HTR-8/SVneo (cell line): Measurements from ENCODE around the gene MALT1.
"Not testable (repeated sequence)": the region's sequence is repeated elsewhere in the genome, so short reads cannot be mapped to it uniquely, and the experiment has no call there.

Experiments used
- DNase-seq: peaks from one replicate; pipeline ENCODE4 v3.0.0; 2011; ENCODE audit warnings: low spot score, mixed read lengths; ENCODE audit not compliant: insufficient read length
- FAIRE-seq: peaks from 2 replicates; lab custom pipeline; 2011; peaks lifted over from hg19 to GRCh38; lab: Jason Lieb, UNC

MALT1 gene

GRCh38 chr18:58726671-58727070 lies 55.4 kb downstream of the MALT1 start:
- DNase-seq: no peak
- FAIRE-seq: no peak

DNA sequence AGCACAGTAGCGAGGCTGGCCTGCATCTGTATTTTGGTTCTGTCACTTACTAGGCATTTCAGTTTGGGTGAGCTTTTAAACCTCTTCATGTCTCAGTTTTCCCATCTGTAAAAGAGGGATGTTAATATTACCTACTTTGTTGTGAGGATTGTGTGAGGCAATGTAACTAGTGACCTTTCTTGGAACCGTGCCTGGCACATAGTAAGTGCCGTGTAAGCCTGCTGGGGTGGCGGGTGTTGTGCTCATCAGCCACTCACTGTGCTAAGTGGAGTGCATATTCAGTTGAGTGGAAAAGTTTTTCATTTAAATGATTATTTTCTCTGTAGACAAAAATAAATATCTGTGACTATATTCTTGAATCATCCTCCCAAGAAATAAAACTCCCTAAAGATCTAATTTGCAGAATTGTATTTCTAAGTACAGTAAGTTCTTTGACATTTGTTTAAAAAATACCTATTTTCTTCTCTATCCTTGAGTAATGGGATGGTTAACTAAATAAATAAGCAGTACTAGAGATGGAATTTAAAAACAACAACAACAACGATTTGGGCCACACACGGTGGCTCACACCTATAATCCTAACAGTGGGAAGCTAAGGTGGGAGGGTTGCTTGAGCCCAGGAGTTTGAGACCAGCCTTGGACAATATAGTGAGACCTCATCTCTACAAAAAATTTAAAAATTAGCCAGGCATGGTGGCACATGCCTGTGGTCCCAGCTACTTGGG lies 56.7 kb downstream of the MALT1 start:
- FAIRE-seq: no peak
- no peak for DNase-seq

- FAIRE-seq (no peak), DNase-seq (no peak)
These were observed 57.5 kb downstream of the MALT1 start for GRCh38 chr18:58728719-58729118.

DNA sequence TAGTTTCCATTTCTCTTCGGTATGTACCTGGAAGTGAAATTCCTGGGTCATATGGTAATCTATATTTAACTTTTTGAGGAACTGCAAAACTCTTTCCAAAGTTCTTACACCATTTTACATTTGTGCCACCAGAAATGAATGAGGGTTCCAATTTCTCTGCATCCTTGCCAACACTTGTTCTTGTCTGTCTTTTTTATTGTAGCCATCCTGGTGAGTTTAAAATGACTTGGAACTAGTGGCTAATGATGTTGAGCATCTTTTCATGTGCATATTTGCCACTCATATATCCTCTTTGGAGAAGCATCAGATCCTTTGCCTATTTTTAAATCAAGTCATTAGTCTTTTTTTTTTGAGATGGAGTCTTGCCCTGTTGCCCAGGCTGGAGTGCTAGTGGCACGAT lies 59.4 kb downstream of the MALT1 start:
- FAIRE-seq (no peak), DNase-seq (no peak)

DNA sequence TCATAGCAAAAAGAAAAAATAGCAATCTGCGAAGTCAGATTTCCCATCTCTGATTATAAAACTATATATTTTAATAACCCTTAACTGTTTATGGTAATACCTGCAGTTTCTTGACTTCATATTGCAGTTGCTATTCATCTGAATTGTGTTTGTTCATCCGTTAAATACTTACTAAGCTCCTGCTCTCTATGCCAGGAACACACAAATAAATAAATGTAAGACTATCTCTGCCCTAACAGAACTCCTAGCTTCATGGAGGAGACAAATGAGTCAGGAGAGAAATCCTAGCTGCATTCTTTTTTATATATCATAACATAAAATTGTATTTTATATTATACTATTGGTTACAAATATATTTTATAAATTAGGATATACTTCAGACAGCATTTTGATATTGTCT lies 61.2 kb downstream of the MALT1 start:
- no peak for FAIRE-seq

DNA sequence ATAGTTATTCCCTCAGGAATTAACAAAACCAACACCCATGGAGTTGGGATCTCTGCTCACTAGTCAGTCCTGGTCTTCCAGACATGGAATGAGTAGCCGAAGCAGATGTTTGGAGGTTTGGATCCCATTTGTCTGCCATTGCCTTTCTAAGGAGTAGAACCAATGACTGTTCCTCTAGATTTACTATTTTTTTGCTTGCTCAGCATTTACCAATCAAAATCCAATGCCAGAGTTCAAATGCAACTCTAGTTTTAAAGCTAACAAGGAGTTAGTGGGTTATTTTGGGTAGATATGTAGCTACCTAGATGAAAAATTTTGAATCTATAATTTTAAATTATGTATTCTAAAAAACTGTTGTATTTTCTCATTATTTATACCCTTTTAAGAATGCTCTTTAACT lies 62.6 kb downstream of the MALT1 start:
- FAIRE-seq (no peak), DNase-seq (no peak)

More for the DNA sequence above, 61.2 kb downstream of the MALT1 start:
- no peak for DNase-seq

DNA sequence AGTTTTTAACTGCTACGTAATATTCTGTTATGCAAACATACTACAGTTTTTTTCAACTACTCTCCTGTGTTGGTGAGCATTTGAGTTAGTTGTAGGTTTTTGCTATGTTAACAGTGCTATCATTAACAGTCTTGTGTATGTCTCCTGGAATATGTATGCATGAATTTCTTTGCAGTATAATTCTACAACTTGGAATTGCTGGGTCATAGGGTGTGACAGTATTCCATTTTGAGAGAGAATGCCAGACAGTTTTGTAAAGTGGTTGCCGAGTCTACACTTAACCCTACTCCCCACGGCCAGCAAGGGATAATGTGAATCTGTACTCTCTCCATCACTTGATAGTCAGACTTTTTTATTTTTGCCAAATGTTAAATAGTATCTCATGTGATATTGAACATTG lies 67.1 kb downstream of the MALT1 start:
- DNase-seq (no peak), FAIRE-seq (no peak)

DNA sequence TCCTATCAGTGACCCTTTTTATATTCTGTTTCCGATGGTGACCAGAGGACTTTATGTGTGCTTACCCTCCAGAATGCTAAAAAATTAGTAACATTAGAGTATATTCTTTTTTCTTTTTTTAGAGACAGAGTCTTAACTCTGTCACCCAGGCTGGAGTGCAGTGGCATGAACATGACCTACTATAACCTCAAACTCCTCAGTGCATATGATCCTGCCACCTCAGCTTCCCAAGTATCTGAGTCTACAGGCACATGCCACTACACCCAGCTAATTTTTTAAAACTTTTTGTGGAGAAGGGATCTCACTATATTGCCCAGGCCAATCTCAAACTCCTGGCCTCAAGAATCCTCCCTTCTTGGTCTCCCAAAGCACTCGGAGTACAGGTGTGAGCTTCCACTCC lies 74.6 kb downstream of the MALT1 start:
- no peak for FAIRE-seq
- DNase-seq: no peak

DNA sequence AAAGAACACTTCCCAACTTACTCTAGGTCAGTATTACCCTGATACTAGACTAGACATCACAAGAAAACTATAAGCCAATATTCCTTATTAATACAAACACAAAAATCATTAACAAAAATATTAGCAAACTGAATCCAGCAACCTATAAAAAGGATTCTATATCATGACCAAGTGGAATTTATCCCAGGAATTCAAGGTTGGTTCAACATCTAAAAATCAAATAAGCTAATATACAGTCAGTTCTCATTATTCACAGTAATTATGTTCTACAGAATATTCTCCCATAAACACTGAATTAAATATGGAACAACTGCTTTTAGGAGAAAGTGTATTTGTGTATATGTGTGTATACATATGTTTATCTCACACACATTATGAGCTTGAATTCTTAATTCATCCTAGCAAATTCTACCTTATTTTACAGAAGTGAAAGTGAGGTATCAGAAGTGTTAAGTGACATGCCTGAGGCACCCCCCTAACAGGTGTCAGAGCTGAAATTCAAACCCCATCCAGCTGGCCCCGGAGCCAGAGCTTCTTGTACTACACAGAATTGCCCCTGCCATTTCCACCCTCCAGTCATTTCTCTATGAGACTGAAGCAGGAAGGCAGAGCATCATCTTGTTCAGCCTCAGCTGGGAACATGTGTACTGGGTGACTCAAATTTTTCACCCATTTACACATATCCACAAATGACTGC lies 77.8 kb downstream of the MALT1 start:
- FAIRE-seq (no peak), DNase-seq (no peak)

GRCh38 chr18:58753976-58754375 lies 82.7 kb downstream of the MALT1 start:
- no peak for DNase-seq
- FAIRE-seq: no peak

DNA sequence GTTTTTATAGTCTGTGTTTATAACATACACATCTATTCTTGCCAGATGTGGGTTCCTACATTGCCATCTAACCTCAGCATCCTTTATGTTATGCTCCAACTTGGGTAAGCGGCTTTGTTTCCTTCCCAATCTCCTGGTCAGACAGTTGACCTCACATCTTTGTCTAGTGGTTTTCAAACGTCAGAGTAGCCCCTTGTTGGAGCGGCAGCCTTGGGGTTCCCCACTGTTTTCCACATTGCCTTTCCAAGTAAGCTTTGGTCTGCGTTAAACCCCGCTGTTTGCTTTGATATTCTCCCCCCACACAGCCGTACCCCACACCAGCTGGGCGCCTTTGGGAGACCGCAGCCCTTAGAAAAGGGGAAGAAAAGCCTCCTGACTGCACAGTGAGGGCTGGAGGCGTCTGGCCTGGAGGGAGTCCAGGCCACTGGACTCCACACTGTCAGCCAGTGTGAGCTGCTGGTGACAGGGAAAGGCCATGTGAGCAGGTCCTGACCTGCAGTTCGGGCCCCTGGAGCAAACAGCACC lies 83.3 kb downstream of the MALT1 start:
- no peak for DNase-seq
- FAIRE-seq: no peak

GRCh38 chr18:58755304-58756010 lies 84.2 kb downstream of the MALT1 start:
- FAIRE-seq (peak; percentile 38), DNase-seq (no peak)

- FAIRE-seq: no peak
- no peak for DNase-seq
These were observed 84.9 kb downstream of the MALT1 start for GRCh38 chr18:58756148-58756547.

DNA sequence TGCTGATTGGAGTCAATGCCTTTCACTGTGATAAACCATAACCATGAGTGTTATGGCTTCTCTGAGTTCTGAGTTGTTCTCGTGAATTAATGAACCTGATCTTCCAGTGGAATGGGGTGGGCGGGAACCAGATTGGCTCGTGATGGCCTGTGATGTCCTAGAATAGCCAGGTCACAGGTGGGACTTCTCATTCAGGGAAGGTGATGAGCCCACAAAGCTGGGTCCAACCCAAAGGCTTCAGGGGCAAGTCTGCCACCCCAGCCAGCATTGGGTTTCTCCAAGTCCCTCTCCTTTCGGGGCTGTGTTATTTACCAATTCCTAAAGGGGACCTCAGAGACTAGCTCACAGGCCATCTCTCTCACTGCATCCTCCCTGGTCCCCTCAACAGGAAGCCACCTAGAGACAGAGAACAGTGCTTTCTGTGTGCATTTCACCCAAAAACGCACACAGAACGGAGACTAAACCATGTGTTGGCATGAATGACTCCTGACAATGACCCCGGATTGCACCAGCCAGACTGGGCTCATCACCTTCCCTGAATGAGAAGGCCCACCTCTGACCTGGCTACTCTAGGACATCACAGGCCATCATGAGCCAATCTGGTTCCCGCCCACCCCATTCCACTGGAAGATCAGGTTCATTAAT lies 85.5 kb downstream of the MALT1 start:
- FAIRE-seq: no peak
- DNase-seq: no peak

DNA sequence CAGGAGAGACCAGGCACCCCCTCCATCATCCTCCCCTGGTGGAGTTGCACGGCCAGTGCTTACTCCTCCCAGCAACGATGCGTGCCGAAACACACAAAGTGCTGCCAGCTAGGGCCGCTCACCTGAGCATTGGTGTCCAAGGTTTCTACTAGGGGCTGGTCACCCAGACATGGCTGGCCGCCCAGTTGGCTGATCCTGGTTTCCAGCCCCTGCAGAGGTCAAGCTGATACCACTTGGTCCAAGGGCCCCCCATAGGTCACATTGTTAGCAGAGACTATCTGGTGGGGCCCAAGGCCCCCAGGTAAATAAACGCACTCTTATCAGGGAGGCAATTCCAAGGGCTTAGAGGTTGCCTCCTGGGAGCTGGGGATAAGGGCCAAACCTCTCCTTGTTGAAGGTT lies 86.1 kb downstream of the MALT1 start:
- not testable (repeated sequence) for FAIRE-seq, DNase-seq

- FAIRE-seq (no peak), DNase-seq (no peak)
These were observed 86.8 kb downstream of the MALT1 start for GRCh38 chr18:58758046-58758445.

DNA sequence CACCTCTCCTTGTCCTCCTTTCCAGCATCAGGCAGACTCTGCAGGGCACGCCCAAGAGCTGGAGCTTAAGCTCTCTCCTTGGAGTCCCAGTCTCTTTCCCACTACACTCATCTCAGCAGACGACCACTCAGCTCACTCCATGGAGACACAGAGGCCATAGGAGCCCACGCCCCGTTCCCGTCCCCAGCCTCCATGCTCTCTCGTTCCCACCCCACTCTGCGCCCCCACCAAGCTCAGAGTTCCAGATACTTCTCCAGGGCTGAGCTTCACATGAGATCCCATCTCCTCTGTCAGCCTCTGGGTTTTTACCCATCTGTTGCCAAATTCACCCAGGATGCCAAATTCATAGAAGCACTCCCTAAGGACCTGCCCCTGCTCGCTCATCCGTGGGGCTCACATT lies 87.3 kb downstream of the MALT1 start:
- DNase-seq (no peak), FAIRE-seq (no peak)

GRCh38 chr18:58761241-58761969 lies 90.1 kb downstream of the MALT1 start:
- peak; percentile 69 for FAIRE-seq
- no peak for DNase-seq

GRCh38 chr18:58761970-58762780 lies 90.9 kb downstream of the MALT1 start:
- no peak for FAIRE-seq
- DNase-seq: no peak
